Osteocyte (in vitro differentiated cells): ENCODE results near the gene GNAQ. TPM values are rescaled to one million over a fixed set of nuclear protein-coding genes. Genes with fewer than 3 reads are reported as not detected.
A peak's percentile ranks its signal among the peaks of the same experiment; 100 is the strongest.

Experiments used
- DNase-seq: peaks from one replicate; pipeline ENCODE4 v3.0.0; 2021; ENCODE audit warnings: mixed read lengths; ENCODE audit not compliant: unreplicated experiment; ENCODE audit errors: extremely low spot score
- H3K27ac Mint-ChIP-seq: one replicate; pipeline ENCODE4 v1.8.0; 2021; ENCODE audit warnings: mild to moderate bottlenecking, mixed read lengths; ENCODE audit not compliant: unreplicated experiment
- H3K27me3 Mint-ChIP-seq: one replicate; pipeline ENCODE4 v1.8.0; 2021; ENCODE audit warnings: mixed read lengths; ENCODE audit not compliant: unreplicated experiment
- H3K36me3 Mint-ChIP-seq: one replicate; pipeline ENCODE4 v1.8.0; 2021; ENCODE audit warnings: mixed read lengths; ENCODE audit not compliant: unreplicated experiment
- H3K4me1 Mint-ChIP-seq: one replicate; pipeline ENCODE4 v1.8.0; 2021; ENCODE audit warnings: mixed read lengths; ENCODE audit not compliant: unreplicated experiment
- H3K4me3 Mint-ChIP-seq: one replicate; pipeline ENCODE4 v1.8.0; 2021; ENCODE audit warnings: mild to moderate bottlenecking, moderate library complexity, mixed read lengths; ENCODE audit not compliant: unreplicated experiment
- H3K9me3 Mint-ChIP-seq: one replicate; pipeline ENCODE4 v1.8.0; 2021; ENCODE audit warnings: mixed read lengths; ENCODE audit not compliant: unreplicated experiment
- total RNA-seq: library from RNA; stranded (reverse); gene quantifications from 2 replicates; pipeline ENCODE4 v1.2.1, GENCODE V29; 2021
- TF ChIP-seq, protein P1 (sequence below): fragments of 200-600 bp; sonication (generic); IDR thresholded peaks from 2 replicates; pipeline ENCODE4 v1.5.0; 2021; ENCODE audit warnings: antibody characterized with exemption, mild to moderate bottlenecking, moderate library complexity

The GNAQ gene
- total RNA-seq, 1 donor from 2014 or later: 65.9 TPM

DNA sequence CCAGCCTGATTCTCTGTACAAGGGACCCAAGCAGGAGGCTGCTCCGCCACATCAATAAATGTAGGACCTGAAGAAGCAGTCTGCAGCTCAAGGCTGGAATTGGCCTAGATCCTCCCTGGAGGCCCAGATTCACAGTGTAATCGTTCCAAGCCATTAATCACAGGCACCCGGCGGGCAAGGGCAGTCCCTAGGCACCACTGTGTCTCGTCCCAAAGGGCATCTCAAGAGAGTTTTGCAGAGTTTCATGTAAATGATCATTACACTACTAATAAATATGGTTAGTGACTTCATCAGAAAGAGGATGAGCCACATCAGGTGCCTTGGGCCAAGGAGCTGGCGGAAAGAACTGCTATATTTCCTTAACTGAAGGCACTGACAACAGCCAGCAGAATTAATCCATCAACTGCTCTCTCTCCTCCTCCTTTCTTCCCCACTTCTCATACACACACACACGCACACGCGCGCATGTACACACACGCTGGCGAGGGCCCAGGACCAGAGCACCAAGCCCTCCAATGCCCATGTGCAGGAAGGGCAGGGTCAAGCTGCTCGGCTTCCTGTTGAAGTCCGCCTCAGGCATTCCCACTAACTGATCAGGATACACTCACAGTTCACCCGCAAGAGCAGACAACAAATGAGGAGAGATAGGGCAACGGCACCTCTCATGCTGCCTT lies 33.9 kb downstream of the GNAQ start:
- H3K4me3 Mint-ChIP-seq: peak overlapping the region; percentile 50
- TF ChIP-seq, protein P1, sequence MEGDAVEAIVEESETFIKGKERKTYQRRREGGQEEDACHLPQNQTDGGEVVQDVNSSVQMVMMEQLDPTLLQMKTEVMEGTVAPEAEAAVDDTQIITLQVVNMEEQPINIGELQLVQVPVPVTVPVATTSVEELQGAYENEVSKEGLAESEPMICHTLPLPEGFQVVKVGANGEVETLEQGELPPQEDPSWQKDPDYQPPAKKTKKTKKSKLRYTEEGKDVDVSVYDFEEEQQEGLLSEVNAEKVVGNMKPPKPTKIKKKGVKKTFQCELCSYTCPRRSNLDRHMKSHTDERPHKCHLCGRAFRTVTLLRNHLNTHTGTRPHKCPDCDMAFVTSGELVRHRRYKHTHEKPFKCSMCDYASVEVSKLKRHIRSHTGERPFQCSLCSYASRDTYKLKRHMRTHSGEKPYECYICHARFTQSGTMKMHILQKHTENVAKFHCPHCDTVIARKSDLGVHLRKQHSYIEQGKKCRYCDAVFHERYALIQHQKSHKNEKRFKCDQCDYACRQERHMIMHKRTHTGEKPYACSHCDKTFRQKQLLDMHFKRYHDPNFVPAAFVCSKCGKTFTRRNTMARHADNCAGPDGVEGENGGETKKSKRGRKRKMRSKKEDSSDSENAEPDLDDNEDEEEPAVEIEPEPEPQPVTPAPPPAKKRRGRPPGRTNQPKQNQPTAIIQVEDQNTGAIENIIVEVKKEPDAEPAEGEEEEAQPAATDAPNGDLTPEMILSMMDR: no peak

DNA sequence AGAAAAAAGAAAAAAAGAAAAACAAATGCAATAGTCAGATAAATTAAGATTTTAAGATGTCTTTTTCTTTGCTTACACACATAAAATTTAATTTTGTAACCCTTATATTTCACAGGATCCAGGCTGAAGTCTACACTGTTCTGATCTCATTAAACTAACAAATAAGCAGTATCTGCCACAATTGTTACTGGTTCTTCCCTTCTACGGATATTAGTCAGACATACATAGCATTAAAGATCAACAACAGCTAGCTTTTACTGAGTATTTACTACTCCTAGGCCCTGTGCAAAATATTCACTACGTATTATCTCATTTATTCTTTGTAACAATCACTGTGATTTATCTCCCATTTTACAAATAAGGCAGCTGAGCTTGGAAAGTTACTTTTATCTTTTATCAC lies 34.9 kb downstream of the GNAQ start:
- H3K27ac Mint-ChIP-seq: peak overlapping the region; percentile 28
- H3K4me3 Mint-ChIP-seq: no peak overlapping the region
- peaks cover 56% of the 10 kb centered on the region for H3K4me1 Mint-ChIP-seq
- H3K9me3 Mint-ChIP-seq: peaks cover 4% of the 10 kb centered on the region
- TF ChIP-seq, protein P1: no peak
- peaks cover 4% of the 10 kb centered on the region for H3K36me3 Mint-ChIP-seq
- no peaks in the 10 kb centered on the region for H3K27me3 Mint-ChIP-seq
- DNase-seq: no peak

More for the DNA sequence above, 33.9 kb downstream of the GNAQ start:
- no peaks in the 10 kb centered on the region for H3K27me3 Mint-ChIP-seq
- H3K27ac Mint-ChIP-seq: peak overlapping the region; percentile 90
- no peaks in the 10 kb centered on the region for H3K36me3 Mint-ChIP-seq
- DNase-seq: peak; percentile 86
- peaks cover 67% of the 10 kb centered on the region for H3K4me1 Mint-ChIP-seq
- H3K9me3 Mint-ChIP-seq: no peaks in the 10 kb centered on the region

DNA sequence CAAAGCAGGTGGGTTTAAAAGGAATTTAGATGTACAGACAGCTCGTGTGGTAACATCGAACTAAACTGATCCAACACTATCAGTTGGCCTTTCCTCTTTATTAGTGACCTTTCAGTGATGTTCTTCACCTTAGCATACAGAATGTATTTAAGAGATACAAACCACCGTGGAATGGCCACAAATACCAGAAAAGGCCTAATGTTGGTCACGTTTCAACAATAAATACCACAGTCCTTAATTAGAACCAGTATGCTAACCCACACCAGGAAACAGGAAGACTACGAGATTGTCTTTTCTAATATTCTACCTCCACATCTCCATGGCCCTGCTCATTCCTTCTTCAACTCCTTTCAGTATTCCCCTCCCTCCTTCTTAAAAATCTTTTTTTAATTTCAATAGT lies 40.4 kb downstream of the GNAQ start:
- TF ChIP-seq, protein P1: no peak
- Mint-ChIP-seq H3K4me1 (peaks cover 17% of the 10 kb centered on the region), H3K9me3 (peaks cover 4% of the 10 kb centered on the region), H3K27ac (no peak overlapping the region), H3K36me3 (peaks cover 8% of the 10 kb centered on the region), H3K4me3 (no peak overlapping the region), H3K27me3 (no peaks in the 10 kb centered on the region)
- no peak for DNase-seq

DNA sequence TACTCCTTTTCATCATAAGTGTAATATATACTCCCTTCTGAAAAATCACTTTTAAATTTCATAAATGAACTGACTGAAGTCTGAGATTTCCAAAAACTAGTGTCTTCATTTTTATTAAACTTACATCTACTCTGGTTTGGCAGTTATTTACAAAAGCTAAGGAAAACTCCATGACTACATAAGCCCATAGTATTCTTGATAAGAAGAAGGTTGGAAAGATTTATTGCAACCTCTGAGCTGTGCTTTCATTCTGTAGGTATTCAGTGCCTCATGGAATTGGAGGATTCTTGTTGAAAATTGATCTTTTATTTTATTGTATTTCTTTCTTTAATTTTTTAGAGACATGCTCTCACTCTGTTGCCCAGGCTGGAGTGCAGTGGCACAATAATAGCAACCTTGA lies 41.7 kb downstream of the GNAQ start:
- Mint-ChIP-seq H3K4me1 (peaks cover 11% of the 10 kb centered on the region), H3K27ac (no peak overlapping the region), H3K4me3 (no peak overlapping the region), H3K27me3 (no peaks in the 10 kb centered on the region), H3K9me3 (peaks cover 4% of the 10 kb centered on the region), H3K36me3 (peaks cover 8% of the 10 kb centered on the region)
- no peak for DNase-seq
- TF ChIP-seq, protein P1: no peak

DNA sequence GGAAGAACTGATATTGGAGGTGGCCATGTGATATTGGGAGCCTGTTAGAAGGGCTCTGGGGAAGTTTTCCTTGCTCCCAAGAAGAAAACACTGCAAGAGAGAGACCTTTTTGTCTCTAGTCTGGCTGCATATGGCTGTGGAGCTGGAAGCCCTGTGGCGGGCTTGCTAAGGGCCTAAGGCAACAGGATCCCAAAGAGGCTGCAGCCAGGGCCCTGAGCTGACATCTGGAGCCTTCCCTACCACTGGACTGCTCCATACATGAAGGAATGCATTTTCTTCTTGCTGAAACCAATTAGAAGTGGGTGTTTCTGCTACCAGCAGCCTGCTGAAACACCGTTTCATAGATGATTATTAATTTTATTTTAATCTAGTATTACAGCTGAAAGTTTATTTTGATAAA lies 42.2 kb downstream of the GNAQ start:
- TF ChIP-seq, protein P1: no peak
- Mint-ChIP-seq H3K4me1 (peaks cover 11% of the 10 kb centered on the region), H3K36me3 (peaks cover 8% of the 10 kb centered on the region), H3K4me3 (no peak overlapping the region), H3K9me3 (peaks cover 4% of the 10 kb centered on the region), H3K27ac (no peak overlapping the region), H3K27me3 (no peaks in the 10 kb centered on the region)
- DNase-seq: no peak
